ENCODE results near the gene DNAJC24.
"Not testable (repeated sequence)": the region's sequence is repeated elsewhere in the genome, so short reads cannot be mapped to it uniquely, and the experiment has no call there.

The DNAJC24 gene
- total RNA-seq = 17.1 to 21.4 (median 18.3) reads per million in 4 donors

DNA sequence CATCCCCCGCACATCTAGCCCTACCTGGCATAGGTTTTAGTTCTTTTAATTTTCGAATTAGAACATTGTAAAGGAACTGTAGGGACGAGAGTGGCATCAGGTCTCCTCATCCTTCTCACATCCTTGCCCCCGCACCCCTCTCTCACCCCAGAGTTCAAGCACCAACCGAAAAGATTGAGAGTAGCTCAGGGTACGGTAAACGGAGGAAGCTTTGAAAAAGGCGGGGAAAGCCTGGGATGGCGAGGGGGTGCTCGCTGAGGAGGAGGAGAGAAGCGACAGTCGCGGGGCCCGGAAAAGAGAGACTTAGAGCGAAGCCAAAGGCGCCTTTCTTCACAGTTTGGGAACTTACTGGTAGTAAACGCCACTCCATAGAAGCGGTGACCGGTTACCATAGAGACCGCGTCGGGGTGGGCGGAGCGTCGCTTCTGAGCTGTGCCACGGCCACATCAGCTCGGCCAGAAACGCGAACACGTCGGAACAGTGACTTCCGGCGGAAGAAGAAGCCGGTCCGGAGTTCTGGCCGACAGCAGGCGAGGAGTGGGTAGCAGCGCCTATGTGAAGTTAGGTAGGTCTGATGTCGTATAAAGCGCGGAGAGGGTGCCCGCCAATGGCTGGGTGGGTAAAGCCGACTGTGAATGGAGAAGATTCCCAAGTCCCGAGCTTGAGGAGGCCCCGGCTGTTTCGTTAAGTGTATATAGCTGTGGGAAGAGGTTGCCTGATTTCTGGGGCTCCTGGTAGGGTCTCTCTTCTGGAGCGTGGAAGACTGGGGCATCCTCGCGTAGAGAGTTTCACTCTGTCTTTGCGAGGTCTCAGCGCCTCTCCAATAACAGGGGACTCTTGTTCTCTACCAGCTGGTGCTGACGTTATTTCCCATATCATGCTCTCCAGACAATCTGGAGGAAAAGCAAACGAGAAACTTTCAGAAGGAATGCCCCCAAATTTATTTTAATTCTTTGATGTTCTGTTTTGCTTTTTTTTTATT, at the start of gene DNAJC24, which contains the start of gene DCDC1:
TSS of gene DNAJC24 (plus strand) at position 513 of the 982 bp plus-strand sequence. CDS start 889 bp downstream, outside the sequence.
TSS of gene DCDC1 (minus strand) at position 392 of the 982 bp plus-strand sequence. CDS start 41,459 bp downstream, outside the sequence.
- peak; percentile 79 to 92 (median 88) for DNase-seq

- not testable (repeated sequence) for DNase-seq
Measured at GRCh38 chr11:31321494-31321893, 48.2 kb upstream of the DNAJC24 start.

DNA sequence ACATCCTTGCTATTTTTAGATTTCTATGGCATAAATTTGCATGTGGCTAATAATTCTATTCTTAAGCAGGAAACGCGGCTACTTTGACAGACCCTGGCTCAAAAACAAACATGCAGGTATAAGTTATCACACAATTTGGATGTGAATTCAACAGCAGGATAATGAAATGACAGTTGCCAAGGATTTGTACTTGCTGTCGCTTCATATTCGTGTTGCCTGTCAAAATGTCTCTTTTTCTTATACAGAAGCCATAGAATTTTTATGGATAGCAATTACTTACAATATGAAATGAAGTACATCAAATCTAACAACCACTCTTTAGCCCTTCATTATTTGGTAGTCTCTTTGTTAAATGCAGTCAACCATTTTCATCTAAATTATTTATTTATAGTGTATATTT, 46.5 kb upstream of the DNAJC24 start:
- no peak for DNase-seq

DNA sequence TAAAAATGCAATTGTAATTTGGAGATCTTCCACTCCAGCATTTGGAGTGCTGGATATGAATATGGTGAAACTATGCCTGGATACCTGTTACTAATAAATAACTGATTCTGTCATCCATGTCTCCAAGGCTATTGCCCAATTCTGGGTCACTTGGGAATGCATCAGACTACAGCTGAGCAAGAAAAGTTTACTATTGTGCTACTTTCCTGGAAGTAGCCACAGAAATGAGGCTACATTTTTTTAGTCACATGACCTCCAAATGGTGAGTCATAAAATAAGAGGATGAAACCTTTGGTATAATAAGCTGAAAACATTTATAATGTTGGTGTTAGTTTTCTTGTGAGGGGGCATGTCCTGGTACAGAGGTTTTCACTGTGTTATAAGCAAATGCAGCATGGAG, 44.5 kb upstream of the DNAJC24 start:
- no peak for DNase-seq

- peak in 1 of 5 donors; percentile 3 for DNase-seq
Measured at GRCh38 chr11:31326470-31327148, 43.1 kb upstream of the DNAJC24 start.

DNA sequence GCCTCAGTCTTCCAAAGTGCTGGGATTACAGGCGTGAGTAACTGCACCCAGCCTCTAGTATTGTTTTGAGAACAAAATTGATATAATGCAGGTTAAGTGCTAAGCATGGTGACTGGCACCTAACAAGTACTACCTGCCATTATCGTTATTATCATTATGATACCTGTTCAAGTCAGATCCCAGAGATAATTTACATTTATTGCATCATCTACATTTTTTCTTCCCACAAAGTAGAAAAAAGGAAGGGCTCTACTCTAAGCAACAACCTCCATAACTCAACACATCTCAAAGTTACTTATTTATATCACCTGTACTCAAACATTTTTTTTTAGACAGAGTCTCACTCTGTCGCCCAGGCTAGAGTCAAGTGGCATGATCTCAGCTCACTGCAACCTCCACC, 42.2 kb upstream of the DNAJC24 start:
- no peak for DNase-seq

DNA sequence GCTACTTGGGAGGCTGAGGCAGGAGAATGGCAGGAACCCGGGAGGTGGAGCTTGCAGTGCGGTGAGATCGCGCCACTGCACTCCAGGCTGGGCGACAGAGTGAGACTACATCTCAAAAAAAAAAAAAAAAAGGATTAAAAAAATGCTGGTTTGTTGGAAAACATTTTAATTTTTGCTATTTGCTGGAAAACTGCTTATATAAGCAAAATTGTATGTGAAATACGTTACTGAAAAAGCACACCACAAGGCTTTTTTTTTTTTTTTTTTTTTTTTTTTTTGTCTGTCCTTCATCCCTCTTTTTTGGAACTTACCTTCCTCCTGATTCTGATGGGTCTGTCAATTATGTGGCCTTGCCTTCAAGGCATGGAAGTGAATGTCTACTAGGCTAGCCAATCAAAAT, 41.0 kb upstream of the DNAJC24 start:
- DNase-seq = no peak

- no peak for DNase-seq
Measured at GRCh38 chr11:31337806-31338205, 31.9 kb upstream of the DNAJC24 start.

GRCh38 chr11:31340903-31341572, 28.6 kb upstream of the DNAJC24 start:
- no peak for DNase-seq

DNA sequence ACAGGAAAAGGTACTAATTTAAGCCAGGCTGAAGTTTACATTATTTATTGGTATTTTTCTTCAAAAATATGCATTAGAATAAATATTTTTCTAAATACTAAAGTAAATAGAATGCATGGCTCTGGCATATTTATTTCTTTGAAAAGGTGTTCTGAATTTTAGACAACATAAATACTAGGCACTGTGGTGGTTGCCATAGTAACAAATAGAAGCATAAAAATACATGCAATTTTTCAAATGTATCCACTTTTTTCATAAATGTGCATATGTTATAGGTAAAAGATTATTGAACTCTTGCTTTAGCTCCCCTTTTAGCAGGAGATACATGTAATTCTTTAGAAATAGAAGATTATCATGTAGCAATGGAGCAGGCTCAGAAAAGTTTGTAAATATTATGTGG, 18.5 kb upstream of the DNAJC24 start:
- DNase-seq = no peak

- no peak for DNase-seq
Measured at GRCh38 chr11:31355131-31355530, 14.5 kb upstream of the DNAJC24 start.

DNA sequence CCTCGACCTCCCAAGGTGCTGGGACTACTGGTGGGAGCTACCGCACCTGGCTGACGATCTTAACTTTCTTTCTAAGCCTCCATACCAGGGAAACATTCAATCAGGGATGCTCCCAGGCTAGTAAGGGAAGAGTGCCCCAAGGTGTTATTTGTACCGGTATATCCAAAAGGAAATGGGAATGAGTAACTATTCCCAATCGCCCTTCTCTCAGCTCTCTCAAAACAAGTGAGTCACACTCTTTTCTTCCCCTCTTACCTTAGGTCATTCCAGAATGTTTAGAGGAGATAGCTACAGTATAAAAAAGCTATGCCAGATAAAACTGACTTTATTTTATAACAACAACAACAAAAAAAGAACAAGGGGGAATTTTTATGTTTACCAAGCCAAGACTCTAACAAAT, 13.8 kb upstream of the DNAJC24 start:
- DNase-seq = no peak

GRCh38 chr11:31361743-31362142, 7.9 kb upstream of the DNAJC24 start:
- no peak for DNase-seq

GRCh38 chr11:31366795-31367194, 2.9 kb upstream of the DNAJC24 start:
- peak in 2 of 5 donors; percentile 7 to 19 for DNase-seq

- no peak for DNase-seq
Measured at GRCh38 chr11:31375879-31376278, 6.2 kb downstream of the DNAJC24 start.

GRCh38 chr11:31383116-31383515, 13.5 kb downstream of the DNAJC24 start:
- no peak for DNase-seq

DNA sequence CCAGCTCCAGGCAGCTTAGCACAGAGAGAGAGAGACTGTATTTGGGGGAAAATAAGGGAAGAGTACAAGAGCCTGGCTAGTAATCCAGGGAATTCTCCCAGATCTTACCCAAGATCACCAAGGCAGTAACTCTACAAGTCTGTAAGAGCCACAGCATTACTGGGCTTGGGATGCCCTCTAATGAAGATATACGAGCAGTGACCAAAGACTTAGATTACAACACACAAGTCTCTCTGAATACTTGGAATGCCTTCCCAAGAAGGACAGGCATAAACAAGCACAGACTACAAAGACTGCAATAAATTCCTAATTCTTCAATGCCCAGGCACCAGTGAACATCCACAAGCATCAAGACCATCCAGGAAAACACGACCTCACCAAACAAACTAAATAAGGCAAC, 17.7 kb downstream of the DNAJC24 start:
- no peak for DNase-seq

GRCh38 chr11:31397239-31397834, 27.7 kb downstream of the DNAJC24 start:
- DNase-seq = peak in 1 of 5 donors; percentile 12

DNA sequence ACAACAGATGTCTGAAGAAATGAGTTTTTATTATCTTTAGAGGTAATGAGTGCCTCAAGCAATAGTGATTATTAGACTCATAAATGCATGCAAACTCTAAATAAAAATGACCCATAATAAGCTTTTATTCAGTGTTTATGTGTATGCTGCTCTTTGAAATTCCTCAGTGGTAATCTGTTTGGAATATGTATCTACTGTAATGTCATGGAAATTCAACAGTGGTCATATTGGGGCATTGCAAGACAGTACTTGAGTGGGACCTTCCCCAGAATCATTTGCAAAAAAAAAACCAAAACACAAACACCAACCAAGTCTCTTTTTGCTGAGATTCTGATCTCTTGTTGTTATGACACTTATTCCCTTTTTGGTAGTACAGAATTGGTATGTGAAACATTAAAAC, 35.0 kb downstream of the DNAJC24 start:
- no peak for DNase-seq

DNA sequence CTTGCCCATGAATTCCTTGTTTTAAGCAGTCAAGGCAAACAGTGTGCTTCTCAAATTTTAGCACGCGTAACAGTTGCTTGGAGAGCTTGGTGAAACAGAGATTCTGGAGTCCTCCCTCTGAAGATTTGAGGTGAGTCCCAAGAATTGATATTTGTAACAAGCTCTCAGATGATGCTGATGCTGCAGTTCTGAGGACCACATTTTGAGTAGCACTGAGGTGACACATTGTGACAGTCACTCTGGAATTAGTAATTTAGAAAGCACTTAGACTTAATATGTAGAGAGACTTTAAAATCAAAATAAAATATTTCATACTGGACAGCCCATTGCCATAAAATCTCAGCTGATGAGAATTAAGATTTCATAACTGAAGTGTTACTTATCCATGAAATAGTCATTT, 38.5 kb downstream of the DNAJC24 start:
- peak in 1 of 5 donors; percentile 5 for DNase-seq

DNA sequence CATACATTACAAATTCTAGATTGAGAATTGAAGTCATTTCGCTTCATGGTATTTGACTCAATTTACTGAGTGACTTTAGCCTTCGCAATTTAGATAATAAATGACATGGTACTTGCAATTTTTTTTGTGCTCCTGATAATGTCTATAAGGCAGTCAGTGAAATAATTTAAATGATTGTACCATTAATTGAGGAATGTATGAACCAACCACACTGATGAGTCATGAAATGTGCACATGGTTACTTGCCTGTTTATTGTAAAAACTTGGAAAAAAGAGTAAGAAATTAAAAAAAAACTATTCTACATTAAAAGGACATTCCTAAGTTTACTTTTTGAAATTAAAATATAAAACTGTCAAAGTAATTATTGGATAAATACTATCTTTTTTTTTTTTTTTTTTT, 43.3 kb downstream of the DNAJC24 start:
- no peak for DNase-seq

- no peak for DNase-seq
Measured at GRCh38 chr11:31414338-31414737, 44.7 kb downstream of the DNAJC24 start.

GRCh38 chr11:31415435-31415834, 45.8 kb downstream of the DNAJC24 start:
- DNase-seq = no peak

Measured in T-helper 1 cell (primary cell).